Omental fat pad (tissue), 4 donors: ENCODE results near the gene GALNT13. TPM values are rescaled to one million over a fixed set of nuclear protein-coding genes. Genes with fewer than 3 reads are reported as not detected.

ENCODE experiments used
- ATAC-seq: fragments of 150-250 bp; one replicate; pipeline ENCODE4 v1.9.1; 2016; ENCODE audit warnings: mild to moderate bottlenecking, moderate library complexity; ENCODE audit not compliant: low FRiP score
- DNase-seq: peaks from one replicate; pipeline ENCODE4 v3.0.0-alpha.2; 2019; ENCODE audit warnings: low spot score
- CTCF ChIP-seq, 3 donors: fragments of 450-650 bp; IDR thresholded peaks; one replicate each; pipeline ENCODE4 v1.5.1; 2016 to 2017; ENCODE audit warnings: antibody characterized with exemption in 3 of 3, mild to moderate bottlenecking in 3 of 3, moderate library complexity in 2 of 3
- total RNA-seq, 4 donors: library from RNA; depleted of rRNA; stranded (reverse); fragments of >200 nt; gene quantifications; one replicate each; pipeline ENCODE4 v1.1.0, GENCODE V29; 2016

The GALNT13 gene
- total RNA-seq, 4 donors from 2014 or later = 0.38 to 1.8 (median 0.54) TPM

DNA sequence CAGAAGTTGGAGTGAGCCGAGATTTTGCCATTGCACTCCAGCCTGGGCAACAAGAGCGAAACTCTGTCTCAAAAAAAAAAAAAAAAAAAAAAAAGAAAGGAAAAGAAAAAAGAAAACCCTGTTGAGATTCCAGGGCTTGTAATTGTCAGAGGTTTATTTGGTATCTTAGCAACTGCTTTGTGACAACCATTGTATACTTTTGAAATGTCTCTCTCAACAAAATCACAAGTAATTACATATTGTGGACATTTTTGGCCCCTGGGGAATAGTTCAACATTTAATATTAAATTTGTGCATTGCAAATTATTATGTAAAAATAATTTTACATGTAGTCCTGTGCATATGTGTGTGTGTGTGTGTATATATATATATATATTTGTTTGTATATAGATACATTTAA lies 270.8 kb downstream of the GALNT13 start:
- TF ChIP-seq CTCF (IDR thresholded peaks at IDR 0.05) = no peak
- ATAC-seq (no peak), DNase-seq (no peak)

DNA sequence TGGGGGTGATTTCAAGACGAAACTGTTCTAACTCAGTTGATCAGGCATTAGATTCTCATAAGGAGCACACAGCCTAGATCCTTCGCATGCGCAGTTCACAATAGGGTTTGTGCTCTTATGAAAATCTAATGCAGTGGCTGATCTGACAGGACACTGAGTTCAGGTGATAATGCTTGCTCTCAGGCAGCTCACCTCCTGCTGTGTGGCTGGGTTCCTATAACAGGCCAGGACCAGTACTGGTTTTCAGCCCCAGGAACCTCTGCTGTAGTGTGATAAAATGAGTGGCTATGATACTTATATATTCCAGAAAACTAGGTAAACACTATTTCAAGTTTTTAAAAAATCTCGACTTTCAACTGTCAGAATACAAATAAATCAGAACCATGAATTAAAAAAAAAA lies 271.4 kb downstream of the GALNT13 start:
- TF ChIP-seq CTCF (IDR thresholded peaks at IDR 0.05) = no peak
- DNase-seq = no peak
- no peak for ATAC-seq

DNA sequence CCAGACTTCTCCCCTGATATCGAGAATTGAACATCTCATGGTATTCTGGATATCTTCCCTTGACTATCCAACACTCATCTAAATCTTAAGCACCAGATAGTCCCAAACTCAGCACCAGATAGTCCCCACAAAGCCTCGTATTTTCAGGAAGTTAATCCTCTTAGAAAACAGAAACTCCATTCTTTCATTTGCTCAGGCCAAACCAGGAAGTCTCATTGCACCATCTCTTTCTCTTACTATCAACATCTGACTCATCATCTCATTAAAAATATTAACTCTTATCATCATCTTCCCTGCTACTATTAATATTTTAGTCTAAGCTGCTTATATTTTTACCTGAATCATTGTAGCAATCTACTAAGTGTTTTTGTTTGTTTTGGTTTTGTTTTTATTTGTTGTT lies 286.4 kb downstream of the GALNT13 start:
- no peak for TF ChIP-seq CTCF (IDR thresholded peaks at IDR 0.05)
- ATAC-seq (no peak), DNase-seq (no peak)

GRCh38 chr2:154161286-154161685 lies 289.6 kb downstream of the GALNT13 start:
- TF ChIP-seq CTCF (IDR thresholded peaks at IDR 0.05) = no peak
- DNase-seq = no peak
- ATAC-seq = no peak

DNA sequence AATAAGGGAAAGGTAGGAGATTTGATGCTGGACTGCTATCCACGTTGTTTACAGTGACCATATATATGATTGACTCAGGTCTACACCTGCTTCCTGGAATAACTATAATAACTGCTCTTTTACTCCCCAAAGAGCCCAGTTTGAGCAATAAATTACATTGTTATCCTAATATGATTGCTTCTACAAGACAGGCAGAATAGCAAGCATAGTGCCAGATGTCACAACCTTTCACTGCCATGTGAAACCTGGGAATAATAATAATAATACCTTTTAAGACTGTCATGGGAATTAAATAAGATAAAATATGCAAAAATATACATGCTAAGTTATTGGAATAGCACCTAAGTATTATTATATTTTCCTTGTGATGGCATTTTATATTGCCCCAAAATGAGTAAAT lies 298.7 kb downstream of the GALNT13 start:
- no peak for TF ChIP-seq CTCF (IDR thresholded peaks at IDR 0.05)
- no peak for ATAC-seq

DNA sequence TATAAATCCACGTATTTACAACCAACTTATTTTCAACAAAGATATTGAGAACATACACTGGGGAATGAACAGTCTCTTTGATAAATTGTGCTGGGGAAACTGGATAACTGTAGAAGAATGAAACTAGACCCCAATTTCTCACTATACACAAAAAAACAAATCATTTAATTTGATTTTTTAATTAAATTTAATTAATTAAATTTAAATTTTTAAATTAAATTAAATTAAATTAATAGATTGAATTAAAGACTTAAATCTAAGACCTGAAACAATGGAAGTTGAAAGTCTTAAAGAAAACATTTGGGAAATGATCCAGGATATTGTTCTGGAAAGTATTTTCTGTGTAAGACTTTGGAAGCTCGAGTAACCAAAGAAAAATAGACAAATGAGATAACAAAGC lies 301.4 kb downstream of the GALNT13 start:
- DNase-seq (no peak), ATAC-seq (no peak)
- no peak for TF ChIP-seq CTCF (IDR thresholded peaks at IDR 0.05)

More for the DNA sequence above, 298.7 kb downstream of the GALNT13 start:
- no peak for DNase-seq

DNA sequence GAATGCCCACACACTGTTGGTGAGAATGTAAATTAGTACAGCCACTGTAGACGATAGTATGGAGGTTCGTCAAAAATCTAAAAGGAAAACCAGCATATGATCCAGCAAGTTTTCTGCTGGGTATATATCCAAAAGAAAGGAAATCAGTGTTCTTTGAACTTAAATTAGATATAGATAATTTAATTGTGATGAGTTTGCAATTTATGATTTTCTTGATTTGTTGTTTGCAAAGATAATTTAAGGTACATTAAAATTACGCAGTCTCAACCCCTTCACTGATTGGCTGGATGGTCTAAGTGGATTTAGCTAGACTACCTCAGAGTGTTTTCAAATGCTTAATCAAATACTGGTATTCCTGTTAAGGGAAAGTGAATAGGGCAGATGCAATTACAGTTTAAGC lies 302.2 kb downstream of the GALNT13 start:
- TF ChIP-seq CTCF (IDR thresholded peaks at IDR 0.05) = no peak
- DNase-seq = no peak

More for the DNA sequence above, 302.2 kb downstream of the GALNT13 start:
- ATAC-seq = no peak
